ENCODE results near the gene COL23A1. TPM values are rescaled to one million over a fixed set of nuclear protein-coding genes. Genes with fewer than 3 reads are reported as not detected.

COL23A1 gene
- polyA plus RNA-seq, 3 donors: 0.11 to 0.21 TPM; not detected in 1

- H3K9ac ChIP-seq (ENCODE audit: insufficient read depth, low read length, poor library complexity, severe bottlenecking): no peak overlapping the region
- H3K4me2 ChIP-seq (replicated peaks; ENCODE audit: extremely low read depth, low read length, poor library complexity, severe bottlenecking): no peak overlapping the region
- H2AFZ ChIP-seq (ENCODE audit: insufficient read depth, low read depth, low read length, poor library complexity, severe bottlenecking): no peak overlapping the region
- Mint-ChIP-seq H3K4me3 (no peak overlapping the region), H3K9me3 (peaks cover 0 to 9% (median 6%) of the 10 kb centered on the region in 7 donors), H3K4me1 (peaks cover 7% of the 10 kb centered on the region), H3K27me3 (ENCODE audit: low read depth in 3 of 3) (no peaks in the 10 kb centered on the region), H3K27ac (no peak overlapping the region), H3K36me3 (no peaks in the 10 kb centered on the region)
- H3K9me3 ChIP-seq (replicated peaks in 1 of 2; ENCODE audit: control insufficient read depth in 1 of 2, insufficient read depth in 1 of 2, low read length in 2 of 2): peaks cover 0 to 4% of the 10 kb centered on the region in 2 donors
- 93% methylated on average over 7 of the region's 13 CpGs for WGBS (ENCODE audit: insufficient coverage)
- no peaks in the 10 kb centered on the region for H3K36me3 ChIP-seq (replicated peaks in 1 of 2; ENCODE audit: control insufficient read depth in 1 of 2, insufficient read depth in 2 of 2, low read length in 2 of 2)
- intact Hi-C loops (cut with micrococcal nuclease): no loop called here
- no peaks in the 10 kb centered on the region for H3K27me3 ChIP-seq (ENCODE audit: control insufficient read depth in 2 of 2, insufficient read depth in 2 of 2, low read length in 2 of 2)
- no peak for DNase-seq
- peaks cover 0 to 2% of the 10 kb centered on the region in 2 donors for H3K4me1 ChIP-seq (ENCODE audit: control insufficient read depth in 1 of 2, insufficient read depth in 2 of 2, low read length in 2 of 2)
- H4K20me1 ChIP-seq (ENCODE audit: insufficient read depth, low read length): no peaks in the 10 kb centered on the region
- no peak overlapping the region for H3K27ac ChIP-seq (ENCODE audit: low read depth in 1 of 2, low read length in 2 of 2)
- no peaks in the 10 kb centered on the region for H3K79me2 ChIP-seq (ENCODE audit: insufficient read depth, low read length)
- no peak overlapping the region for H3K4me3 ChIP-seq (replicated peaks in 1 of 3; ENCODE audit: low read depth in 2 of 3, low read length in 3 of 3)
- no peak for TF ChIP-seq CTCF (IDR thresholded peaks at IDR 0.05)
Measured at GRCh38 chr5:178434016-178434761, 156.0 kb downstream of the COL23A1 start.

- H3K36me3 ChIP-seq (replicated peaks in 1 of 2; ENCODE audit: control insufficient read depth in 1 of 2, insufficient read depth in 2 of 2, low read length in 2 of 2): no peaks in the 10 kb centered on the region
- H3K4me3 ChIP-seq (replicated peaks in 1 of 3; ENCODE audit: low read depth in 2 of 3, low read length in 3 of 3): no peak overlapping the region
- no peak for TF ChIP-seq CTCF (IDR thresholded peaks at IDR 0.05)
- no peaks in the 10 kb centered on the region for H3K79me2 ChIP-seq (ENCODE audit: insufficient read depth, low read length)
- H3K4me2 ChIP-seq (replicated peaks; ENCODE audit: extremely low read depth, low read length, poor library complexity, severe bottlenecking): no peak overlapping the region
- intact Hi-C loops (cut with micrococcal nuclease): no loop called here
- peaks cover 0 to 9% (median 6%) of the 10 kb centered on the region in 7 donors for H3K9me3 Mint-ChIP-seq
- no peaks in the 10 kb centered on the region for H3K27me3 ChIP-seq (ENCODE audit: control insufficient read depth in 2 of 2, insufficient read depth in 2 of 2, low read length in 2 of 2)
- no peaks in the 10 kb centered on the region for H3K27me3 Mint-ChIP-seq (ENCODE audit: low read depth in 3 of 3)
- no peak overlapping the region for H3K27ac ChIP-seq (ENCODE audit: low read depth in 1 of 2, low read length in 2 of 2)
- peaks cover 7% of the 10 kb centered on the region for H3K4me1 Mint-ChIP-seq
- 80% methylated on average over 1 of the region's 7 CpGs for WGBS (ENCODE audit: insufficient coverage)
- H2AFZ ChIP-seq (ENCODE audit: insufficient read depth, low read depth, low read length, poor library complexity, severe bottlenecking): no peak overlapping the region
- no peak for DNase-seq
- no peak overlapping the region for H3K4me3 Mint-ChIP-seq
- H3K27ac Mint-ChIP-seq: no peak overlapping the region
- H4K20me1 ChIP-seq (ENCODE audit: insufficient read depth, low read length): no peaks in the 10 kb centered on the region
- H3K4me1 ChIP-seq (ENCODE audit: control insufficient read depth in 1 of 2, insufficient read depth in 2 of 2, low read length in 2 of 2): peaks cover 0 to 2% of the 10 kb centered on the region in 2 donors
- peaks cover 0 to 4% of the 10 kb centered on the region in 2 donors for H3K9me3 ChIP-seq (replicated peaks in 1 of 2; ENCODE audit: control insufficient read depth in 1 of 2, insufficient read depth in 1 of 2, low read length in 2 of 2)
- H3K36me3 Mint-ChIP-seq: no peaks in the 10 kb centered on the region
- no peak overlapping the region for H3K9ac ChIP-seq (ENCODE audit: insufficient read depth, low read length, poor library complexity, severe bottlenecking)
Measured at GRCh38 chr5:178433273-178433775, 156.9 kb downstream of the COL23A1 start.
